GM12878 (cell line): ENCODE data around the gene FAM171A1. TPM values are rescaled to one million over a fixed set of nuclear protein-coding genes. Genes with fewer than 3 reads are reported as not detected.

ENCODE experiments used
- ATAC-seq: fragments of 200-7000 bp; cut with Tn5 transposase; 3 replicates; pipeline ENCODE4 v1.9.1; 2020; ENCODE audit warnings: mild to moderate bottlenecking, moderate library complexity
- BruUV-seq: library from RNA; stranded (reverse); fragments of 400-500 nt; replicated peaks from 2 replicates; lab custom pipeline; 2021; lab: Mats Ljungman, UMichigan
- CTCF ChIA-PET: fragments of 300-600 bp; sonication (Branson Sonifier 250); formaldehyde crosslinking; extraction: SDS; loops from one replicate; lab custom pipeline; 2021; ENCODE audit warnings: inconsistent platforms; lab: Yijun Ruan, JAX
- POLR2A ChIA-PET: fragments of 350-600 bp; formaldehyde crosslinking; extraction: SDS; loops from one replicate; lab custom pipeline; 2021; ENCODE audit warnings: inconsistent platforms; lab: Charles Lee
- RAD21 ChIA-PET: fragments of 300-600 bp; sonication (Branson Sonifier 250); formaldehyde crosslinking; loops from one replicate; lab custom pipeline; 2023; ENCODE audit warnings: antibody characterized with exemption; ENCODE audit not compliant: unreplicated experiment; lab: Charles Lee
- SMC1A ChIA-PET: fragments of 300-600 bp; sonication (Branson Sonifier 250); formaldehyde crosslinking; loops from one replicate; lab custom pipeline; 2023; ENCODE audit not compliant: unreplicated experiment, uncharacterized antibody; lab: Charles Lee
- DNase-seq: peaks from one replicate; pipeline ENCODE4 v3.0.0-alpha.2; 2011; ENCODE audit warnings: low read depth, low spot score
- FAIRE-seq: peaks from 3 replicates; lab custom pipeline; 2011; peaks lifted over from hg19 to GRCh38; lab: Jason Lieb, UNC
- H2AFZ ChIP-seq: 2 replicates; pipeline ENCODE4 v1.6.0; 2011; ENCODE audit warnings: low read depth, low read length, control low read depth; ENCODE audit not compliant: control insufficient read depth
- H3K27ac ChIP-seq: 2 replicates; pipeline ENCODE4 v1.5.1; 2011; ENCODE audit warnings: control low read depth; ENCODE audit not compliant: control insufficient read depth, insufficient read depth
- H3K27me3 ChIP-seq, 2 experiments: replicated peaks in 1 of 2; 2 replicates each; pipeline versions ENCODE4 v1.6.0 to v1.6.1; 2011; ENCODE audit warnings: low read length in 1 of 2; ENCODE audit not compliant: control insufficient read depth in 2 of 2, insufficient read depth in 2 of 2
- H3K36me3 ChIP-seq, 2 experiments: 2 replicates each; pipeline ENCODE4 v1.5.1; 2011; ENCODE audit warnings: low read length in 1 of 2; ENCODE audit not compliant: control insufficient read depth in 2 of 2, insufficient read depth in 2 of 2
- H3K4me1 ChIP-seq: 2 replicates; pipeline ENCODE4 v1.6.1; 2011; ENCODE audit warnings: mild to moderate bottlenecking, low read length, moderate library complexity, mixed read lengths; ENCODE audit not compliant: control insufficient read depth, insufficient read depth
- H3K4me2 ChIP-seq: 2 replicates; pipeline ENCODE4 v1.6.0; 2011; ENCODE audit warnings: control low read depth; ENCODE audit not compliant: control insufficient read depth, insufficient read depth
- H3K4me3 ChIP-seq: fragments of 200-600 bp; sonication (generic); 2 replicates; pipeline ENCODE4 v1.5.1; 2016
- H3K79me2 ChIP-seq: 2 replicates; pipeline ENCODE4 v1.6.0; 2011; ENCODE audit warnings: low read length; ENCODE audit not compliant: control insufficient read depth, insufficient read depth
- H3K9ac ChIP-seq: 2 replicates; pipeline ENCODE4 v1.8.0; 2011; ENCODE audit warnings: low read length, control low read depth, mixed read lengths; ENCODE audit not compliant: control insufficient read depth, insufficient read depth
- H3K9me3 ChIP-seq: replicated peaks from 3 replicates; pipeline ENCODE4 v1.5.1; 2011; ENCODE audit warnings: mild to moderate bottlenecking, low read length; ENCODE audit not compliant: control insufficient read depth, insufficient read depth
- H4K20me1 ChIP-seq: 2 replicates; pipeline ENCODE4 v1.6.0; 2011; ENCODE audit not compliant: control insufficient read depth, insufficient read depth
- EED ChIP-seq: sonication (generic); IDR thresholded peaks from 2 replicates; pipeline ENCODE4 v1.6.1; 2016; ENCODE audit warnings: antibody characterized with exemption, low read depth
- ELK1 ChIP-seq: IDR thresholded peaks from 2 replicates; pipeline ENCODE4 v1.6.1; 2012; ENCODE audit warnings: low read depth, low read length, improper control_type of control experiment
- ESRRA ChIP-seq: IDR thresholded peaks from 2 replicates; pipeline ENCODE4 v1.6.1; 2012; ENCODE audit warnings: mild to moderate bottlenecking, low read length, improper control_type of control experiment
- NR2C2 ChIP-seq: IDR thresholded peaks from 2 replicates; pipeline ENCODE4 v1.6.1; 2011; ENCODE audit warnings: borderline replicate concordance, low read depth; ENCODE audit not compliant: control insufficient read depth, insufficient read length
- POLR2AphosphoS2 ChIP-seq: IDR thresholded peaks from 2 replicates; pipeline ENCODE4 v1.6.1; 2011; ENCODE audit warnings: low read depth, mild to moderate bottlenecking, low read length, improper control_type of control experiment, moderate library complexity
- POLR2AphosphoS5 ChIP-seq: IDR thresholded peaks from 2 replicates; pipeline ENCODE4 v1.6.1; 2011; ENCODE audit warnings: mild to moderate bottlenecking, low read length, inconsistent platforms
- RAD21 ChIP-seq: IDR thresholded peaks from 2 replicates; pipeline ENCODE4 v1.6.1; 2011; ENCODE audit warnings: mild to moderate bottlenecking, low read depth, low read length, moderate library complexity; ENCODE audit not compliant: insufficient read depth
- RUNX3 ChIP-seq: IDR thresholded peaks from 2 replicates; pipeline ENCODE4 v1.6.1; 2012; ENCODE audit warnings: low read length, inconsistent platforms
- SMAD1 ChIP-seq: fragments of 450-650 bp; IDR thresholded peaks from 2 replicates; pipeline ENCODE4 v1.6.1; 2018; ENCODE audit warnings: mild to moderate bottlenecking, low read depth; ENCODE audit not compliant: partially characterized antibody
- SPI1 ChIP-seq: IDR thresholded peaks from 2 replicates; pipeline ENCODE4 v1.6.1; 2011; ENCODE audit warnings: low read depth, mild to moderate bottlenecking, low read length, moderate library complexity, borderline replicate concordance; ENCODE audit not compliant: insufficient read depth
- ZNF24 ChIP-seq: fragments of 450-650 bp; IDR thresholded peaks from 2 replicates; pipeline ENCODE4 v1.6.1; 2017; ENCODE audit warnings: antibody characterized with exemption, mild to moderate bottlenecking
- ZSCAN29 ChIP-seq: fragments of 450-650 bp; IDR thresholded peaks from 2 replicates; pipeline ENCODE4 v1.6.1; 2017; ENCODE audit warnings: mild to moderate bottlenecking, moderate library complexity
- WGBS: methylation state at CpG from one replicate; pipeline ENCODE4 v1.1.6; 2016; ENCODE audit warnings: low lambda C conversion rate; ENCODE audit not compliant: insufficient replicate concordance, insufficient coverage; ENCODE audit errors: missing lambda C conversion rate; 5-methylcytosine and 5-hydroxymethylcytosine counted together
- in situ Hi-C: fragments of 300-500 bp; cut with MboI; formaldehyde crosslinking; loops from 9 replicates; pipeline ENCODE4 v1.14.3; 2018; ENCODE audit warnings: mixed read lengths
- intact Hi-C: fragments of 100-400 bp; cut with micrococcal nuclease; formaldehyde crosslinking; loops from one replicate; pipeline ENCODE4 v1.14.2; 2022; ENCODE audit not compliant: unreplicated experiment
- polyA plus RNA-seq, 11 experiments: library from polyadenylated mRNA; depleted of rRNA in 4 of 11; unstranded in 6 of 11; stranded (reverse) in 5 of 11; fragments of >200 nt; fragmentation: Nextera tagmentation in 4 of 11; fragmentation: Illumina TruSeq in 1 of 11; extraction: Ambion mirVana in 4 of 11; extraction: Trizol in 1 of 11; gene quantifications; 1 replicate in 1 of 11; 2 replicates in 10 of 11; pipeline versions ENCODE4 v1.2.1 to v1.2.3, GENCODE V29; 2011 to 2016; ENCODE audit warnings: inconsistent platforms in 2 of 11, missing spikeins in 2 of 11, low read depth in 1 of 11
- total RNA-seq, 4 experiments: library from RNA; depleted of rRNA in 3 of 4; stranded (reverse); fragments of >200 nt in 3 of 4; fragmentation: Illumina TruSeq in 1 of 4; extraction: Trizol in 1 of 4; gene quantifications; 2 replicates each; pipeline versions ENCODE4 v1.2.1 to v1.2.3, GENCODE V29; 2013 to 2021
- TF ChIP-seq, protein P1 (sequence below), 3 experiments: IDR thresholded peaks in 2 of 3; conservative IDR thresholded peaks in 1 of 3; 2 replicates each; pipeline ENCODE4 v1.5.1; 2011; ENCODE audit warnings: low read depth in 3 of 3, low read length in 3 of 3, mild to moderate bottlenecking in 3 of 3, control low read depth in 2 of 3, moderate library complexity in 2 of 3, inconsistent platforms in 1 of 3, mixed read lengths in 1 of 3; ENCODE audit not compliant: control insufficient read depth in 2 of 3, insufficient read depth in 1 of 3; ENCODE audit errors: extremely low read depth in 1 of 3
- TF ChIP-seq, protein P2 (sequence below): fragments of 450-650 bp; IDR thresholded peaks from 2 replicates; pipeline ENCODE4 v1.6.1; 2017; ENCODE audit warnings: mild to moderate bottlenecking, moderate library complexity

The FAM171A1 gene
- total and polyA plus RNA-seq, 10 of the 15 experiments (the other 5 are each of a cell fraction or from before 2014, with no cell fraction given): 0.05 to 0.28 (median 0.10) TPM; not detected in 1

GRCh38 chr10:15263657-15264323, 107.3 kb downstream of the FAM171A1 start (continued):
- TF ChIP-seq ELK1 (no peak), SMAD1 (no peak), POLR2AphosphoS5 (no peak), EED (no peak), POLR2AphosphoS2 (no peak)

DNA sequence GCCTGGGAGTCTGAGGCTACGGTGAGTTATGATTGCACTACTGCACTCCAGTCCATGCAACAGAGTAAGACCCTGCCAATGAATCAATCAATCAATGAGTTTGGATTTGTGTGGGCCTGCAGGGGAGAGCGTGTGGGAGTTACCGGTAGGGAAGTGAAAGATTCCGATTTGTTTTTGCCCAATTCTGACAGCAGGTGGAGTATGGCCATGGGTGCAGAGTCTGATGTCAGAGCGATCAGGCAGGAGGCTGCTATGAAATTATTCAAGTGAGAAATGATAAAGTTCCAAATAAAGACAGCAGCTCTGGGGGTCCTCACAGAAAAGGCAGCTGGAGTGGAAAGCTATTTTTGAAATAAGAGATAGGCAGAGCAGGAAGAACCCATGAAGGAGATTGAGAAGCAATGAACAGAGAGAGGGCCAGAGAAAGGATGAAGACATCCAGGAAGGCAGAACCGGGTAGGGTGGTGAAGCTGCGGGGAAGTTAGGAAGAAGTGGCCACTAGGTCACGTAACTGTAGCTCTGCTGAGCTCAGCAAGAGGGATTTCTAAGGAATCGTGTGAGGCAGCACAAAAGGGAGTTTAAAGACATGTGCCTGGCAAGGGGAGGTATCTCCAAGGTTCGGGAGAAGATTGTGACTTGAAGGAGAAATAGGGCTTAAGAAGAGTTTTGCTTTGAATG, 108.9 kb downstream of the FAM171A1 start:
- Histone ChIP-seq H3K27ac (no peak overlapping the region), H3K4me2 (no peak overlapping the region), H3K4me1 (no peaks in the 10 kb centered on the region), H3K79me2 (no peaks in the 10 kb centered on the region), H3K36me3 (no peaks in the 10 kb centered on the region), H3K27me3 (peaks cover 0 to 2% of the 10 kb centered on the region in 2 experiments; a peak in 1 of 4 replicates), H3K9ac (no peak overlapping the region), H4K20me1 (no peaks in the 10 kb centered on the region), H3K9me3 (no peaks in the 10 kb centered on the region), H3K4me3 (no peak overlapping the region), H2AFZ (no peak overlapping the region)
- SMC1A ChIA-PET: no interaction called here
- ATAC-seq (peak; percentile 59; the same call in 2 of the 3 replicates), DNase-seq (no peak), FAIRE-seq (no peak)
- POLR2A ChIA-PET: no interaction called here
- CTCF ChIA-PET: no interaction called here
- RAD21 ChIA-PET: no interaction called here
- BruUV-seq: no TSS peak
- in situ Hi-C loops: no loop called here
- intact Hi-C loops: no loop called here
- WGBS: 40% methylated on average over 10 of the region's 10 CpGs
- TF ChIP-seq ZSCAN29 (no peak), RUNX3 (no peak), ESRRA (no peak), SPI1 (peak; percentile 62; the same call in 1 of the 2 replicates), RAD21 (0 out of 2 replicates have a peak, but pooled peaks have one; percentile 4), ZNF24 (no peak), NR2C2 (no peak)
- TF ChIP-seq, protein P1, sequence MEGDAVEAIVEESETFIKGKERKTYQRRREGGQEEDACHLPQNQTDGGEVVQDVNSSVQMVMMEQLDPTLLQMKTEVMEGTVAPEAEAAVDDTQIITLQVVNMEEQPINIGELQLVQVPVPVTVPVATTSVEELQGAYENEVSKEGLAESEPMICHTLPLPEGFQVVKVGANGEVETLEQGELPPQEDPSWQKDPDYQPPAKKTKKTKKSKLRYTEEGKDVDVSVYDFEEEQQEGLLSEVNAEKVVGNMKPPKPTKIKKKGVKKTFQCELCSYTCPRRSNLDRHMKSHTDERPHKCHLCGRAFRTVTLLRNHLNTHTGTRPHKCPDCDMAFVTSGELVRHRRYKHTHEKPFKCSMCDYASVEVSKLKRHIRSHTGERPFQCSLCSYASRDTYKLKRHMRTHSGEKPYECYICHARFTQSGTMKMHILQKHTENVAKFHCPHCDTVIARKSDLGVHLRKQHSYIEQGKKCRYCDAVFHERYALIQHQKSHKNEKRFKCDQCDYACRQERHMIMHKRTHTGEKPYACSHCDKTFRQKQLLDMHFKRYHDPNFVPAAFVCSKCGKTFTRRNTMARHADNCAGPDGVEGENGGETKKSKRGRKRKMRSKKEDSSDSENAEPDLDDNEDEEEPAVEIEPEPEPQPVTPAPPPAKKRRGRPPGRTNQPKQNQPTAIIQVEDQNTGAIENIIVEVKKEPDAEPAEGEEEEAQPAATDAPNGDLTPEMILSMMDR (IDR thresholded peaks at IDR 0.05 in 2 of 3, conservative IDR thresholded peaks at IDR 0.05 in 1 of 3; ENCODE audit: control insufficient read depth in 2 of 3, extremely low read depth in 1 of 3, insufficient read depth in 1 of 3, low read depth in 3 of 3, low read length in 3 of 3): peak in 2 of 3 experiments; percentile 10 to 27; a peak in 2 of 6 replicates
- TF ChIP-seq, protein P2, sequence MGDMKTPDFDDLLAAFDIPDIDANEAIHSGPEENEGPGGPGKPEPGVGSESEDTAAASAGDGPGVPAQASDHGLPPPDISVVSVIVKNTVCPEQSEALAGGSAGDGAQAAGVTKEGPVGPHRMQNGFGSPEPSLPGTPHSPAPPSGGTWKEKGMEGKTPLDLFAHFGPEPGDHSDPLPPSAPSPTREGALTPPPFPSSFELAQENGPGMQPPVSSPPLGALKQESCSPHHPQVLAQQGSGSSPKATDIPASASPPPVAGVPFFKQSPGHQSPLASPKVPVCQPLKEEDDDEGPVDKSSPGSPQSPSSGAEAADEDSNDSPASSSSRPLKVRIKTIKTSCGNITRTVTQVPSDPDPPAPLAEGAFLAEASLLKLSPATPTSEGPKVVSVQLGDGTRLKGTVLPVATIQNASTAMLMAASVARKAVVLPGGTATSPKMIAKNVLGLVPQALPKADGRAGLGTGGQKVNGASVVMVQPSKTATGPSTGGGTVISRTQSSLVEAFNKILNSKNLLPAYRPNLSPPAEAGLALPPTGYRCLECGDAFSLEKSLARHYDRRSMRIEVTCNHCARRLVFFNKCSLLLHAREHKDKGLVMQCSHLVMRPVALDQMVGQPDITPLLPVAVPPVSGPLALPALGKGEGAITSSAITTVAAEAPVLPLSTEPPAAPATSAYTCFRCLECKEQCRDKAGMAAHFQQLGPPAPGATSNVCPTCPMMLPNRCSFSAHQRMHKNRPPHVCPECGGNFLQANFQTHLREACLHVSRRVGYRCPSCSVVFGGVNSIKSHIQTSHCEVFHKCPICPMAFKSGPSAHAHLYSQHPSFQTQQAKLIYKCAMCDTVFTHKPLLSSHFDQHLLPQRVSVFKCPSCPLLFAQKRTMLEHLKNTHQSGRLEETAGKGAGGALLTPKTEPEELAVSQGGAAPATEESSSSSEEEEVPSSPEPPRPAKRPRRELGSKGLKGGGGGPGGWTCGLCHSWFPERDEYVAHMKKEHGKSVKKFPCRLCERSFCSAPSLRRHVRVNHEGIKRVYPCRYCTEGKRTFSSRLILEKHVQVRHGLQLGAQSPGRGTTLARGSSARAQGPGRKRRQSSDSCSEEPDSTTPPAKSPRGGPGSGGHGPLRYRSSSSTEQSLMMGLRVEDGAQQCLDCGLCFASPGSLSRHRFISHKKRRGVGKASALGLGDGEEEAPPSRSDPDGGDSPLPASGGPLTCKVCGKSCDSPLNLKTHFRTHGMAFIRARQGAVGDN: no peak
